IPS-NIHi7 (cell line): ENCODE results near the gene RTN1.
"Not testable (repeated sequence)": the region's sequence is repeated elsewhere in the genome, so short reads cannot be mapped to it uniquely, and the experiment has no call there.

Experiments used
- DNase-seq: peaks from one replicate; pipeline ENCODE4 v3.0.0; 2012; ENCODE audit warnings: mixed read lengths; ENCODE audit errors: extremely low spot score

Gene RTN1

GRCh38 chr14:59704054-59704645 lies 166.4 kb downstream of the RTN1 start:
- no peak for DNase-seq

DNA sequence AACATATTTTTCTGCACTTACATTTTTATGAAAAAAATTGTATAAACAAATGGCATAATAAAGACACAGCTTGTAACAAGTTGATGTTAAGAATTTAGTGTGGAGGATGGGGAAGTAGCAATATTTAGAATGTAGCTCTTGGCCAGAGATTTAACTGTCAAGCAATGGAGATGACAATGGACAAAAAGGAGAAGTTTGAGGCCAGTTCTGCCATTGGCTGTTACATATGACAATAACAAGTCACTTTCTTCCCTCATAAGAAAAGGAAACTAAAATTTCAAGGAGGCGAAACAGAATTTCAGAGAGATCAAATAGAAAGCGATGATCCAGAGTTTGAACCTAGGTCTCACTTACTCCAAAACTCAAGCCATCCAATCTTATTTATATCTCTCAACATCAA lies 171.1 kb downstream of the RTN1 start:
- DNase-seq: no peak

GRCh38 chr14:59698793-59699192 lies 171.8 kb downstream of the RTN1 start:
- DNase-seq: no peak

DNA sequence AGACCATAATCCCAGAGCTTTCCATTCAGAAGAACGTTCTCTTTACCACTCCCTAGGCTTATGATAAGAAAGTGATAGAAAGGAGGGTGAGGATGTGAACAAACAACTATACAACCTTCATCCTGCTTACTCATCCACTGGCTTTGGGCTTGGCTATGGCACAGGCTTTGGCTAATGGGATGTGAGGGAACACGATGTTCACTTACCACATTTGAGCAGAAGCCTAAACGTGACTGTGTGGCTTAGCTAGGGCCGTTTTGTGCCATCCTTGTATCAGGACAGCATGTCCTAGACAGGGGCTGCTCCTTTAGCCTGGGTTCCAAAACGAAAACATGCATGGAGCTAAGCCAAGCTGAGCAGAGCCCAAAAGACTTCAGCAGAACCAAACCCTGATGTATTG lies 175.4 kb downstream of the RTN1 start:
- no peak for DNase-seq

GRCh38 chr14:59691266-59691665 lies 179.3 kb downstream of the RTN1 start:
- DNase-seq: no peak

GRCh38 chr14:59690426-59690825 lies 180.2 kb downstream of the RTN1 start:
- DNase-seq: no peak

- peak; percentile 78 for DNase-seq
These were observed 182.1 kb downstream of the RTN1 start for GRCh38 chr14:59688224-59689170.

- no peak for DNase-seq
These were observed 182.9 kb downstream of the RTN1 start for GRCh38 chr14:59687663-59688062.

DNA sequence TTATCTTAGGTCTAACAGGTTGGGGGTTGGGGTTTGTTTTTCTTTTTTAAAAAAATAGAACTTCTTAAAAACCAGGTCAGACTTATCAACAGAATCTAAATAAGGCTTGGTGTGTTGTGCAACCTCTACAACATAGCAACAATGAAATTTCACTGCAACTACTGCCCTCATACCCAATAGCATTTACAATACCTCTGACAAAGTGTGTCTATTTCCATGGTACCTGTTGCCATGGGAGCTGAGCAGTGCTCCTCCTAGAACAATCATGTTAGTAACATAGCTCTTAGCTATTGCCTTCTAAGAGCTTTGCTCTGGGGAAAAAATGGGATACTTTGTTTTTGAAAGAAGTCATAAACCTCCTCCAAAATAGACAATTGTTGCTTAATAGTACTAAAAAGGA lies 190.7 kb downstream of the RTN1 start:
- no peak for DNase-seq

DNA sequence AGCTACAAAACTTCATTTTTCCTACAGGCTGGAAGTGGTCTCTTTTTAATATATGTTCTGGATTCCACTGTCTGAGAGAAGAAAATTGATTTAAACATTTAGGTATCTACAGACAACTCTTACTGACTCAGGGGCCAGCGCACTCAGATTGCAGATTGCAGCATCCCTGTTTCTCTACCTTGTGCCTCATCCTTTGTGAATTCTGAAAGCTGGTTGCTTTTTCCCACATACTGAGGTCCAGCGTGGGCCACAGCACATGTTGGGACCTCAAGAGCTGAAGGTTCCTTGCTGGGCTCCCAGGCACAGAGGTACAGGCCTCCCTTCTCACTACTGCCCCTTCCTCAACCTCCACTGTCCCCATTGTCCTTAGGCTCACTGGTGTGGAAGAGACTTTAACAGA lies 192.2 kb downstream of the RTN1 start:
- DNase-seq: no peak

- DNase-seq: no peak
These were observed 192.8 kb downstream of the RTN1 start for GRCh38 chr14:59677771-59678231.

DNA sequence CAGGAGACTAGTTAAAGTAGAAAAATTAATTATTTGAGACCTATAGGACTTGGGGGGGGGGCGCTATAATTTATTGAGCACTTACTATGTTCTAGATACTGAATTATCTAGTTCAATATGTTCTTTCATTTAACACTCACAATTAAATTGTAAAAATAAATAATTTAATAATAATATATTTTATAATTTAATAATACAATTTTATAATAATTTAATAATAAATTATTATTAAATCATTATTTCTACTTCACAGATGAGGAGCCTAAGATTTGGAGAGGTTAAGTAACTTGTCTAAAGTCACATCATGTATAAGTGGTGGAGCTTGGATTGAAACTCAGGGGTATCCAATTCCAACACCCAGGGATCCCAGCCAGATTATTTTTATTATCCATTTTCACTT lies 195.2 kb downstream of the RTN1 start:
- DNase-seq: no peak

GRCh38 chr14:59664741-59665140 lies 205.8 kb downstream of the RTN1 start:
- DNase-seq: no peak

DNA sequence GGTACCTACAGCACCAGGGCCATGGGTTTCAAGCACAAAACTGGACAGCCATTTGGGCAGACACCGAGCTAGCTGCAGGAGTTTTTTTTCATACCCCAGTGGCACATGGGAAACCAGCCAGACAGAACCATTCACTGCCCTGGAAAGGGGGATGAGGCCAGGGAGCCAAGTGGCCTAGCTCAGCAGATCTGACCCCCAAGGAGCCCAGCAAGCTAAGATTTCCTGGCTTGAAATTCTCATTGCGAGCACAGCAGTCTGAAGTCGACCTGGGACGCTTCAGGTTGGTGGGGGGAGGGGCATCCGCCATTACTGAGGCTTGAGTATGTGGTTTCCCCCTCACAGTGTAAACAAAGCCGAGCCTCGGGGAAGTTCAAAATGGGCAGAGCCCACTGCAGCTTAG lies 212.8 kb downstream of the RTN1 start:
- DNase-seq: no peak

- no peak for DNase-seq
These were observed 214.1 kb downstream of the RTN1 start for GRCh38 chr14:59656473-59656872.

DNA sequence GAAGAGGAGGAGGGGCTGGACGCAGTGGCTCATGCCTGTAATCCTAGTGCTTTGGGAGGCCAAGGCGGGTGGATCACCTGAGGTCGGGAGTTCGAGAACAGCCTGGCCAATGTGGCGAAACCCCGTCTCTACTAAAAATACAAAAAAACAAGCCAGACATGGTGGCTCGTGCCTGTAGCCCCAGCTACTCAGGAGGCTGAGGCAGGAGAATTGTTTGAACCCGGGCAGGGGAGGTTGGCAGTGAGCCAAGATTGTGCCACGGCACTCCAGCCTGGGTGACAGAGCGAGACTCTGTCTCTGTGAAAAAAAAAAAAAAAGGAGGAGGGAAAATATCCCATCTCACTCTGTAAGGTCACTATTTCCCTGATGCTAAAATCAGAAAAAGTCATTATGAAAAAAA lies 216.4 kb downstream of the RTN1 start:
- not testable (repeated sequence) for DNase-seq

DNA sequence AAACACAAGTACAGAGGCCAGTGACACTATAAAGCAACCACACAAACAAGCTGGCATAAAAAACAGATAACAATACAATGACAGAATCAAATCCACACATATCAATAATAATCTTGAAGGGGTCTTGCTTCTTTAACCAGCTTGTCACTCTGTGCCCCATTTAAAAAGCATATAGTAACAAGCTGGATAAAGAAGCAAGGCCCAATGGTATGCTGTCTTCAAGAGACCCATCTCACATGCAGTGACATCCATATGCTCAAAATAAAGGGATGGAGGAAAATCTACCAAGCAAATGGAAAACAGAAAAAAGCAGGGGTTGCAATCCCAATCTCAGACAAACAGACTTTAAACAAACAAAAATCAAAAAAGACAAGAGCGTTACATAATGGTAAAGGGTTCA lies 223.7 kb downstream of the RTN1 start:
- not testable (repeated sequence) for DNase-seq

DNA sequence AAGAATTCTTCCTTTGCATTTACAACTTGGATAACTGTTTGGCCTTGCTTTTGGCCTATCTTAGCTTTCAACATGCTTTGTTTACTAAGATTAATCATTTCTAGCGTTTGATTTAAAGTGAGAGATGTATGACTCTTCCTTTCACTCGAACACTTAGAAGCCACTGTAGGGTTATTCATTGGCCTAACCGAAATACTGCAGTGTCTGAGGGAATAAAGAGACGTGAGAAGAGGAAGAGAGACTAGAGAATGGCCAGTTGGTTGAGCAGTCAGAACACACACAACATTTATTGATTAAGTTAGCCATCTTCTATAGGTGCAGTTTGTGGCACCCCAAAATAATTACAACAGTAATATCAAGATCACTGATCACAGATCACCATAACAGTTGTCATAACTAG lies 231.7 kb downstream of the RTN1 start:
- no peak for DNase-seq

GRCh38 chr14:59634617-59635016 lies 236.0 kb downstream of the RTN1 start:
- DNase-seq: no peak

DNA sequence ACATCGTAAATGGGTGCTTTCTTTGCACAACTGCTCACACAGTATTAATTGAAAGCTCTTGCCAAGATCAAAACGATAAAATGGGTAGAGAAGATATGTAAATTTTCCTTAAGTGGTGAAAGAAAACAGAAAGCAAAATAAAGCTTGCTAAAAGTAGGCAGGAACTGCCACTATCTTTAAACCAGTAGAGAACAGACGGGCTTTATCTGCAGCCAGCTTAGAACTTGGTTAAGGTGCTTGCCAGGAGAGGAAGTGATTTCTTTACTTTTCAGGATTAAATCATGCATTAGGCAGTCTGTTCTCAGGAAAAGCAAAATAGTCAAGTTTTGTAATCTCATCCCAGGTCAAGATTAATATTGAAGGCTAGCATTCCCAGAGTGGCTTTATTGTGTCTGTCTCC lies 237.1 kb downstream of the RTN1 start:
- DNase-seq: no peak

GRCh38 chr14:59632381-59632780 lies 238.2 kb downstream of the RTN1 start:
- DNase-seq: peak; percentile 71

DNA sequence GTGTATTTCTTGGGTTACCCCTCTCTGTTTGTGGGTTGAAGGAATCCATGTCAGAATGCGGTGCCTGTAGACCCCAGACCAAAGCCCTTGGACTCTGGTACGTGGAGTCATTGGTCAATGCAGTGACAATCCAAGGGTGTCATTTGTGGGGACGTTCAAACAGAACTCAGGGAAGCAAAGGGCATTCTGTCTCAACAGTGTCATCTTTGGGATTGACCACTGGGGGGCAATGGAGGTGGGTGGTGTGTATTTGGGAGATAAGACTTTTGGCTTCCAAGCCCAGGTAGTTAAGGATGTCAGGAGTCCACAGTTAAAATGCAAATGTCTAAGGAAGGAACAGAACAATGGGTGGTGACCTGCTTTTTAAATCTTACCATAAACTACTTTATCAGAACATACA lies 239.3 kb downstream of the RTN1 start:
- peak; percentile 67 for DNase-seq

- DNase-seq: peak; percentile 78
These were observed 240.2 kb downstream of the RTN1 start for GRCh38 chr14:59630288-59630963.
